Pulmonary artery endothelial cell (primary cell): Measurements from ENCODE around the gene BAK1. TPM values are rescaled to one million over a fixed set of nuclear protein-coding genes. Genes with fewer than 3 reads are reported as not detected.
A peak's percentile ranks its signal among the peaks of the same experiment; 100 is the strongest.
"Not testable (repeated sequence)": the region's sequence is repeated elsewhere in the genome, so short reads cannot be mapped to it uniquely, and the experiment has no call there.

Experiments used
- DNase-seq: peaks from one replicate; pipeline ENCODE4 v3.0.0-alpha.2; 2011; ENCODE audit warnings: low read depth, low spot score
- total RNA-seq: library from RNA; depleted of rRNA; stranded (reverse); fragments of >200 nt; gene quantifications from 2 replicates; pipeline ENCODE4 v1.2.3, GENCODE V29; 2014

The BAK1 gene
- total RNA-seq, 1 donor from 2014 or later = 22.9 TPM

DNA sequence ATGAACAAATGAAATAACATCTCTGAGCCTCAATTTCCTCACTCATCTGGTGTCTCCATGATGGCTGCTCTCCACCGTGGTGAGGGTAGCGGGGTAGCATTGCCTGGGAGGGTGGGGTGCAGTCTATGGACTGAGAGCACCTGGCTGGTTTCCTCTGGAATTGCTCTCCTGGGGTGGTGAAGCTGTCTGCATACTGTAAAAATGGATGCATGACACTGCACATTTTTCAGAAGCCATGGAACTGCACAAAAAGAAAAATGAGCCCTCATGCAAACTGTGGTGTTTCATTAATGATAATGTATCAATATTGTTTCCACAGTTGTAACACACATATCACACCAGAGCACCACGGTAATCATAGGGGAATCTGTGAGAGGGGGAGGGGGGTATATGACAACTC is 28.9 kb upstream of the BAK1 start:
- DNase-seq = no peak

GRCh38 chr6:33607784-33608161 is 27.7 kb upstream of the BAK1 start:
- DNase-seq = no peak

- DNase-seq = no peak
Observed at GRCh38 chr6:33607126-33607783, 27.2 kb upstream of the BAK1 start.

- no peak for DNase-seq
Observed at GRCh38 chr6:33606642-33607041, 26.6 kb upstream of the BAK1 start.

GRCh38 chr6:33604941-33605854 is 25.1 kb upstream of the BAK1 start:
- no peak for DNase-seq

DNA sequence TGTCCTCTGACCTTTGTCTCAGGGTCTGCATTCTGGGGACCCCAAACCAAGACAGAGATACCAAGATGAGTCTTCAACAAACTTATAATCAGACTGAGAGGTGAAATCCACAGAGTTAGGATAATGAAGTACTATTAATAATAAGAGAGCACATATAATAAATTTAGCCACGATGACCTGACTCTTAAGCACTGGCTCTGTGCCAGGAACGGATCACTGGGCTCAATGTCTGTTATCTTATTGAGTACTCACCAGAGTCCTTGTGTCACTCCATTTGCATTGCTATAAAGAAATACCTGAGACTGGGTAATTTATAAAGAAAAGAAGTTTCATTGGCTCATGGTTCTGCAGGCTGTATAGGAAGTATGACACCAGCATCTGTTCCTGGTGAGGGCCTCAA is 22.1 kb upstream of the BAK1 start:
- DNase-seq = no peak

DNA sequence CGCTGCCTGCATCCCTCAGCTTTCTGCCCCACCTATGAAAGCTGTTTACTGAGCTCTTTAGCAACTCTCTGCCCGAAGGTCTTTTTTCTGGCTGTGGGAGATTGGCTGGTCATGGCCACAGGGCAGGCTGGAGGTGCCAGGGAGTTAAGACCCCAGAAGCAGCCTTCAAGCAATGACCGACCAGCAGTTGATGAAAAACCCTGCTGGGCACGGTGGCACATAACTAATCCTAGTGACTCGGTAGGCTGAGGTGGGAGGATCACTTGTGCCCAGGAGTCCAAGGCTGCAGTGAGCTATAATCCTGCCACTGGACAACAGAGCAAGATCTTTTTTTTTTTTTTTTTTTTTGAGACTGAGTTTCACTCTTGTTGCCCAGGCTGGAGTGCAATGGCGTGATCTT is 20.7 kb upstream of the BAK1 start:
- DNase-seq = no peak

DNA sequence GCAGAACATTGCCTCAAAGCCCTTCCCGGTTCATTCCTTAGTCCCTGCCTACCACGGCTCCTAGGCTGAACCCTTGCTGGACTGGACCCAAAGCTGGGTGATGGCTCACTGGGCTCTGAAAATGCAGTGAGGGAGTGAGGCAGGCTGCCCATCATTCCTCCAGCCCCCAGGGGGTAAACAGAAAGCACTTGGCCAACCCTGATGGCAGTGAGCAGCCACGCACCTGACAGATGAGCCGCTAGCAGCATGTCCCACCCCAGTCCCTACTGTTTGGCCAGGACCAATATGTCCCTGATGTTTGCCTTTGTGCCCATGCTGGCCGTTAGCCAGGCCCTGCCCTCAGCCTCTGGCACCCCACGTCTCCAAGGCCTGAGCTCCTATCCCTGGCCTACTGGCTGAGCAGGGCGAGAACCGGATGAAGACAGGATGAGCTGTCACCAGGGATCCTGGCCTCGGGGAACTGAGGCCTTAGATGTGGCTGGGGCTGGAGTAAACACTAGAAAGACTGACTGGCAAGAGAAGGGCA is 19.4 kb upstream of the BAK1 start:
- no peak for DNase-seq

DNA sequence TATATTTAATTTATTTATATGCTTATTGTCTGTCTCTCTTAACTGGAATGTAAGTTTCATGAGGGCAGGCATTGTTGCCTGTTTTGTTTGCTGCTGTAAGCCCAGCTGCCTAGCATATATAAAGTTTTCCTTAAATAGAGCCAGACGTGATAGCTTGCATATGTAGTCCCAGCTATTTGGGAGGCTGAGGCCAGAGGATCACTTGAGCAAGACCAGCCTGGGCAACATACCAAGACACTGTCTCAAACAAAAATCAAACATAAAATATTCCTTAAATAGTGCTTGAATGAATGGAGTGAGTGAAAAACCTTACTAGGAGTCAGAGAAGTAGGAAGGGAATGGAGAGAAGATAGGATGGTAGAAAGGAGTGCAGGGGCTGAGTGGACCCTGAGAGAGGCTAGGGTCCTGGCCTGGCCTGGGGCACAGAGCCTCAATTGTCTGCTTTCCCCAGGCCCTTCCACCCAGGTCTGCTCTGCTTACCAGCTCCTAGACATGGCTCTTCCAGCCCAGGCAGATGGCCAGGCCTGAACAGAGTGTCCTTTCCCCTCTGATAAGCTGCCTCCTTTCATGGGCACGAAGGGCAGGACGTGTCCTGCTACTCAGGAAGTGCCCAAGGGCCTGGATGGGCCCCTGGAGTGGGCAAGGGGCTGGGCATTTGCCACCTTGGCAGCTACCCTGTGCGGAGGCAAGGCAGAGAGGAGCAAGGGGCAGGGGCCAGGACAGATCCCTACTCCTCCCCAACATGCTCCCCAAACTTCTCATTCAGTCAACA is 17.7 kb upstream of the BAK1 start:
- DNase-seq = no peak

- DNase-seq = not testable (repeated sequence)
Observed at GRCh38 chr6:33596894-33597293, 16.8 kb upstream of the BAK1 start.

DNA sequence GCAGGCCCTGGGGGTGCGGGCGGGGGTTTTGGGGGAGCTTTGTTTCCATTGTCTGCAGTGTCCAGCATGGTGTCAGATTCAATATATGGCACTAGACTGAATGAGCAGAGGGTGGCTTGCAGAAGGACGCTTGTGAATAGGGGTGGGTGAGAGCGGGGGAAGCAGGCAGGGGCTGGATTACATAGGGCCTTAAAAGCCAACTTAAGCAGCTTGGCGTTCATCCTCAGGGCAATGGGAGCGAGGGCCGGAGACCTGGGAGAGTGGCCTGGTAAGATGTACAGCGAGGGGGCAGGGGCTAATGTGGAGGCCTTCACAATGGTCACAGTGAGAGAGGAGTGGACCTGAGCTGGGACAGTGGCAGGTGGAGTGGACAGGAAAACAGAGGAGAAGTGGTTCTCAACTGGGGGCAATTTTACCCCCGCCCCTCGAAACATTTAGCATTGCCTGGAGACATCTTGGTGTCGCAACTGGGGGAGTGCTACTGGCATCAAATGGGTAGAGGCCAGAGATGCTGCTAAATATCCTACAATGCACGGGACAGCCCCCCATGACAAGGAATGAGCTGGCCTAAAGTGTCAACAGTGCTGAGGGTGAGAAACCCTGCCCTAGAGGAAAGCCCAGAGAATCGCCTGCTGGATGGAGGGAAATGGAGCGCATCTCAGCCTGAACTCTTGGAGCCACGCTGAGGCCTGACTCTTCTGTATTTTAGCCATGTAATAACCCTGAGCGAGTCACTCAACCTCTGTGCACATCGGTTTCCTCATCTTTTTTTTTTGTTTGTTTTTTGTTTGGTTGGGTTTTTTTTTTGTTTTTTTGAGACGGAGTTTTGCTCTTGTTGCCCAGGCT is 15.1 kb upstream of the BAK1 start:
- no peak for DNase-seq

DNA sequence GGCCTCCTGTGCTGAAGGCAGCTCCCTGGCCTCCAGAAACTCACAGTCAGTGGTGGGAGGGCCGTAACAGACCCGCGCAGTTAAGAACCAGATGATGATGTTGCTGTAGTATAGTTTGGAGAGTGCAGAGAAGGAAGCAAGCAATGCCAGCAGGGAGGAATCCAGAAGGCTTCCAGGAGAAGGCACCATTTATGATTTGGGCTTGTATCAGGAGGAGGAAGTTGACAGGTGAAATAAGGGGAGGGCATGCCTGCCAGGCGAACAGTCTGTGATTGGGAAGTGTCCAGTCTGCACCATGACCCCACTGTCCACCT is 13.3 kb upstream of the BAK1 start:
- DNase-seq = no peak

- no peak for DNase-seq
Observed at GRCh38 chr6:33592595-33593413, 12.7 kb upstream of the BAK1 start.

DNA sequence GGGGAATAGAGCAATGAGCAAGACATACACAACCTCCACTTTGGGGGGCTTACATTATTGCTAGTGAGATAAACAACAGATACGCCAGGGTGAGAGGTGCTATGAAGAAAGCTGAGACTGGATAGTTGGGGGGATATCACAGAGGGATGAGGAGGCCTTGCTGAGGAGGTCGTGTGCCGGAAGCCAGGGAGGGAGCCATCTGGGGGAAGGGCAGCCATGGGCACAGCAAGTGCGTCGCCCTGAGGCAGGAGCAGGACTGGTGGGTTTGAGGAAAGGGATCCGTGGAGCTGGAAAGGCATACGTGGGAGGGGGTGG is 12.2 kb upstream of the BAK1 start:
- no peak for DNase-seq

GRCh38 chr6:33591424-33592032 is 11.5 kb upstream of the BAK1 start:
- no peak for DNase-seq

DNA sequence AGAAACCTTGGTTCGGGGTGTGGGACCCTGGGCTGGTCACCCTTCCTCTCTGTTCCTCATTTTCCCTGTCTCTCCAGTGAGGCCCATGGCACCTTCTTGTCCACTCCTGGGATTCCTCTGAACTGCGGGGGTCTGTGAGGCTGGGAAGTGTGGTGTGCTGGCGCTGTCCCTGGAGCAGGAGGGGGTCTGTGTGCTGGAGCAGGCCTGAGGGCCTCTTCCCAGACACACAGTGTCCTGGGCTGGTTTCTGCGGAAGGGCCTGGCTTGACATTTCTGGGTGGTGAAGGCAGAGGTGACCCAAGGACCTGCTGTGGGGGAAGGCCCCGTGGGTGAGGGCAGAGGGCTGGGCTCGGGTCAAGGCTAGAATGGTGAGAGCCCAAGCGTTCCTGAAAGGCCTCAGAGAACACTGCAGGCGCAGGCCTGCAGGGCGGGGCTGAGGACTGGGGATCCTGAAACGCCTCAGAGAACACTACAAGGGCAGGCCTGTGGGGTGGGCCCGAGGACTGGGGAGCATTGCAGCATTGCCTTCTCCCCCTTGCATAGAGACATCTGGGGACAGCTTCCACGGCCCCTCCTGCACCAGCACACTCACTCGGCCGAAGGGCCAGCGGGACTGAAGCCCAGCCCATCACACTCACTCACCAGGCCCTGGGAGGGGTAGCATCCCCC is 10.6 kb upstream of the BAK1 start:
- DNase-seq = no peak

GRCh38 chr6:33589731-33590530 is 9.9 kb upstream of the BAK1 start:
- peak; percentile 44 for DNase-seq

DNA sequence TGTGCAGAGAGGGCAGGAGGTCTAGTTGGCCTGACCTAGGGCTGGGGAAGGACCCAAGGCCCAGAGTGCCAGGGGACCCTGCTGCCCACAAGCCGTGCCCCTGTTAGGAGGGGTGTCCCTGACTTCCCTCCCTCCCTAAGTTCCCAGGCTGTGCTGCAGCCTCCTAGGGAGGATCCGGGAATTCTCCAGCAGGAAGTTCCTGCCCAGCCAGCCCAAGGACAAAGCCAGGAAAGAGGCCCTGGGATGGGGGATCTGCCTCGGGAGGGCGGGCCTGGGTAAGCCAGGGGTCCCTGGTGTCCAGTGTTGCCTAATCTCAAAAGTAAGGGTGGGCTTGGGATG is 9.3 kb upstream of the BAK1 start:
- no peak for DNase-seq

GRCh38 chr6:33588894-33589293 is 8.8 kb upstream of the BAK1 start:
- DNase-seq = no peak
